Thymus (tissue), 2 donors: ENCODE measurements around the gene SH3RF2. TPM values are rescaled to one million over a fixed set of nuclear protein-coding genes. Genes with fewer than 3 reads are reported as not detected.

Source experiments
- polyA plus RNA-seq: library from polyadenylated mRNA; stranded (reverse); fragments of 200-250 nt; gene quantifications from one replicate; pipeline ENCODE4 v1.2.3, GENCODE V29; 2013
- total RNA-seq: library from RNA; stranded (reverse); fragments of 120-200 nt; gene quantifications from one replicate; pipeline ENCODE4 v1.2.4, GENCODE V29; 2013
- donor health status: healthy.

SH3RF2 gene
- total and polyA plus RNA-seq, 2 donors: 0.76 to 2.4 TPM

Other genes starting within 250 kb of the SH3RF2 start
- gene PRELID2, start 101.2 kb upstream of the SH3RF2 start, total RNA-seq: 6.6 TPM
- gene PRELID2, start 101.2 kb upstream of the SH3RF2 start, polyA plus RNA-seq: 3.1 TPM
- 0.05 TPM for gene GRXCR2, start 63.6 kb upstream of the SH3RF2 start, total RNA-seq
- gene GRXCR2, start 63.6 kb upstream of the SH3RF2 start, polyA plus RNA-seq: 0.05 TPM
- 0.24 TPM for gene PLAC8L1, start 169.0 kb downstream of the SH3RF2 start, total RNA-seq
- gene PLAC8L1, start 169.0 kb downstream of the SH3RF2 start, polyA plus RNA-seq: 1.5 TPM
- gene LARS1, start 246.1 kb downstream of the SH3RF2 start, total RNA-seq: 66.6 TPM
- 57.4 TPM for gene LARS1, start 246.1 kb downstream of the SH3RF2 start, polyA plus RNA-seq